HepG2 (cell line): ENCODE data around the gene CLDN11. TPM values are rescaled to one million over a fixed set of nuclear protein-coding genes. Genes with fewer than 3 reads are reported as not detected.

Experiments used
- ATAC-seq: fragments of 200-7000 bp; cut with Tn5 transposase; 3 replicates; pipeline ENCODE4 v1.9.1; 2020; ENCODE audit warnings: mild to moderate bottlenecking, moderate library complexity
- BruUV-seq: library from RNA; stranded (reverse); fragments of 400-500 nt; replicated peaks from 2 replicates; lab custom pipeline; 2021; lab: Mats Ljungman, UMichigan
- CTCF ChIA-PET: fragments of 300-600 bp; formaldehyde crosslinking; extraction: SDS; loops from one replicate; lab custom pipeline; 2021; ENCODE audit warnings: low total read pairs, inconsistent platforms, low intra/inter-chr PET ratio; lab: Yijun Ruan, JAX
- POLR2A ChIA-PET: fragments of 350-600 bp; sonication (Branson Sonifier 250); formaldehyde crosslinking; loops from one replicate; lab custom pipeline; 2020; ENCODE audit warnings: antibody characterized with exemption, inconsistent platforms; lab: Yijun Ruan, JAX
- DNase-seq: peaks from one replicate; pipeline ENCODE4 v3.0.0-alpha.2; 2015; ENCODE audit warnings: low spot score
- FAIRE-seq: peaks from 3 replicates; lab custom pipeline; 2011; peaks lifted over from hg19 to GRCh38; lab: Jason Lieb, UNC
- H2AFZ ChIP-seq: one replicate; pipeline ENCODE4 v1.6.1; 2011; ENCODE audit warnings: low read length, inconsistent platforms
- H3K27ac ChIP-seq: fragments of 300-600 bp; 3 replicates; pipeline ENCODE4 v1.8.0; 2011; ENCODE audit warnings: mixed run types, mild to moderate bottlenecking, mixed read lengths, low read length, inconsistent platforms; ENCODE audit not compliant: insufficient read depth; ENCODE audit errors: extremely low read length
- H3K27me3 ChIP-seq, 2 experiments: fragments of 200-600 bp in 1 of 2; 2 replicates in 1 of 2; 3 replicates in 1 of 2; pipeline versions ENCODE4 v1.6.0 to v1.8.0; 2011; ENCODE audit warnings: low read length in 2 of 2, mild to moderate bottlenecking in 2 of 2, moderate library complexity in 2 of 2, inconsistent platforms in 1 of 2; ENCODE audit not compliant: insufficient read depth in 2 of 2, control insufficient read depth in 1 of 2
- H3K36me3 ChIP-seq, 2 experiments: fragments of 200-600 bp in 1 of 2; replicated peaks in 1 of 2; 2 replicates in 1 of 2; 3 replicates in 1 of 2; pipeline versions ENCODE4 v1.5.1 to v1.8.0; 2011; ENCODE audit warnings: low read length in 2 of 2, inconsistent platforms in 1 of 2; ENCODE audit not compliant: insufficient read depth in 2 of 2, control insufficient read depth in 1 of 2
- H3K4me1 ChIP-seq: 2 replicates; pipeline ENCODE4 v1.5.1; 2012; ENCODE audit warnings: low read length, inconsistent platforms; ENCODE audit not compliant: insufficient read depth
- H3K4me2 ChIP-seq: 2 replicates; pipeline ENCODE4 v1.6.0; 2011; ENCODE audit warnings: low read depth, low read length, inconsistent platforms
- H3K4me3 ChIP-seq, 3 experiments: fragments of 200-600 bp in 1 of 3; sonication (generic), shearing (Covaris generic) in 1 of 3; replicated peaks in 1 of 3; 2 replicates each; pipeline ENCODE4 v1.5.1; 2011 to 2016; ENCODE audit warnings: low read length in 3 of 3, inconsistent platforms in 2 of 3, low read depth in 2 of 3, mild to moderate bottlenecking in 2 of 3, control low read depth in 1 of 3, mixed read lengths in 1 of 3; ENCODE audit not compliant: insufficient read depth in 1 of 3
- H3K79me2 ChIP-seq: one replicate; pipeline ENCODE4 v1.6.1; 2011; ENCODE audit warnings: low read length, inconsistent platforms; ENCODE audit not compliant: insufficient read depth
- H3K9ac ChIP-seq: 2 replicates; pipeline ENCODE4 v1.6.0; 2011; ENCODE audit warnings: mild to moderate bottlenecking, low read depth, low read length, inconsistent platforms; ENCODE audit not compliant: insufficient read depth
- H3K9me3 ChIP-seq: 2 replicates; pipeline ENCODE4 v1.5.1; 2012; ENCODE audit warnings: mild to moderate bottlenecking, low read length
- H4K20me1 ChIP-seq: 2 replicates; pipeline ENCODE4 v1.6.0; 2011; ENCODE audit warnings: inconsistent platforms, mild to moderate bottlenecking, low read length, moderate library complexity; ENCODE audit not compliant: insufficient read depth
- CSRNP2 ChIP-seq: sonication (generic); formaldehyde crosslinking; conservative IDR thresholded peaks from 2 replicates; pipeline ENCODE4 v1.8.0; 2022; ENCODE audit warnings: low read depth, missing genetic modification reagents
- ELF3 ChIP-seq: IDR thresholded peaks from 2 replicates; pipeline ENCODE4 v1.6.1; 2016; ENCODE audit warnings: missing genetic modification reagents, missing compliant biosample characterization
- ESRRA ChIP-seq: sonication (generic); formaldehyde crosslinking; IDR thresholded peaks from 2 replicates; pipeline ENCODE4 v1.5.1; 2020; ENCODE audit warnings: mild to moderate bottlenecking, low read depth, missing genetic modification reagents
- HCFC1 ChIP-seq: fragments of 150-350 bp; IDR thresholded peaks from 2 replicates; pipeline ENCODE4 v1.6.1; 2014; ENCODE audit warnings: low read depth, low read length
- KDM6A ChIP-seq: IDR thresholded peaks from 2 replicates; pipeline ENCODE4 v1.6.1; 2016; ENCODE audit warnings: low read depth
- MIXL1 ChIP-seq: IDR thresholded peaks from 2 replicates; pipeline ENCODE4 v1.6.1; 2016
- MTF2 ChIP-seq: sonication (generic); formaldehyde crosslinking; IDR thresholded peaks from 2 replicates; pipeline ENCODE4 v1.5.0; 2020; ENCODE audit warnings: missing genetic modification reagents, borderline replicate concordance
- RAD21 ChIP-seq: fragments of 450-650 bp; formaldehyde crosslinking; IDR thresholded peaks from 2 replicates; pipeline ENCODE4 v1.5.0; 2020; ENCODE audit warnings: mild to moderate bottlenecking
- TBP ChIP-seq: sonication (generic); formaldehyde crosslinking; IDR thresholded peaks from 2 replicates; pipeline ENCODE4 v1.5.0; 2020; ENCODE audit warnings: missing genetic modification reagents
- ZFP91 ChIP-seq: sonication (generic); formaldehyde crosslinking; IDR thresholded peaks from 2 replicates; pipeline ENCODE4 v1.9.0; 2022; ENCODE audit warnings: missing genetic modification reagents, mild to moderate bottlenecking, borderline replicate concordance
- ZNF251 ChIP-seq: sonication (generic); formaldehyde crosslinking; IDR thresholded peaks from 2 replicates; pipeline ENCODE4 v1.9.0; 2021; ENCODE audit warnings: mild to moderate bottlenecking, missing genetic modification reagents
- ZNF460 ChIP-seq: sonication (generic); formaldehyde crosslinking; IDR thresholded peaks from 2 replicates; pipeline ENCODE4 v1.5.1; 2020; ENCODE audit warnings: missing genetic modification reagents, mild to moderate bottlenecking, borderline replicate concordance
- WGBS: methylation state at CpG from one replicate; pipeline ENCODE4 v1.1.6; 2017; ENCODE audit warnings: low lambda C conversion rate; 5-methylcytosine and 5-hydroxymethylcytosine counted together
- in situ Hi-C: cut with HindIII; loops from 2 replicates; pipeline ENCODE4 v1.10.0; 2017; ENCODE audit warnings: low pct_unique_long_range_greater_than_20kb; ENCODE audit not compliant: extremely low pct_ligation_motif_present
- intact Hi-C: fragments of 100-400 bp; cut with micrococcal nuclease; formaldehyde crosslinking; loops from one replicate; pipeline ENCODE4 v1.10.0; 2022; ENCODE audit not compliant: unreplicated experiment
- polyA plus RNA-seq, 8 experiments: library from polyadenylated mRNA; depleted of rRNA in 3 of 8; stranded (reverse) in 7 of 8; unstranded in 1 of 8; fragments of >200 nt; fragmentation: Illumina TruSeq in 4 of 8; extraction: Trizol in 4 of 8; gene quantifications; 2 replicates each; pipeline versions ENCODE4 v1.2.1 to v1.2.3, GENCODE V29; 2011 to 2016; ENCODE audit warnings: low read depth in 4 of 8, missing spikeins in 1 of 8, mixed read lengths in 1 of 8; ENCODE audit not compliant: insufficient read depth in 1 of 8
- total RNA-seq, 5 experiments: library from RNA; depleted of rRNA; stranded (reverse); fragments of >200 nt; fragmentation: Illumina TruSeq; extraction: Trizol; gene quantifications; 2 replicates each; pipeline ENCODE4 v1.2.3, GENCODE V29; 2016; ENCODE audit warnings: low read depth in 1 of 5
- TF ChIP-seq, protein P1 (sequence below): sonication (generic); formaldehyde crosslinking; IDR thresholded peaks from 2 replicates; pipeline ENCODE4 v1.4.0; 2020; ENCODE audit warnings: missing genetic modification reagents, borderline replicate concordance

Gene CLDN11
- total and polyA plus RNA-seq, 2 of the 13 experiments (the other 11 are each of a cell fraction or from before 2014, with no cell fraction given): 4.2 to 4.9 TPM

GRCh38 chr3:170450039-170450438 is 31.4 kb downstream of the CLDN11 start:
- ATAC-seq (no peak), DNase-seq (no peak)
- ChIA-PET POLR2A (no interaction called here), CTCF (no interaction called here)
- H2AFZ ChIP-seq: no peak overlapping the region
- H3K9ac ChIP-seq: no peak overlapping the region
- TF ChIP-seq ZNF460 (no peak), HCFC1 (no peak), CSRNP2 (CRISPR knock-in tag) (no peak), TBP (CRISPR knock-in tag) (no peak), ELF3 (CRISPR knock-in tag) (no peak), MTF2 (CRISPR knock-in tag) (no peak), KDM6A (CRISPR knock-in tag) (no peak)
- TF ChIP-seq, all 625 proteins: peak for 0
- Histone ChIP-seq H3K79me2 (no peaks in the 10 kb centered on the region), H3K27me3 (no peaks in the 10 kb centered on the region), H3K27ac (no peak overlapping the region), H3K36me3 (no peaks in the 10 kb centered on the region), H3K9me3 (no peaks in the 10 kb centered on the region), H3K4me2 (no peak overlapping the region), H4K20me1 (no peaks in the 10 kb centered on the region), H3K4me3 (no peak overlapping the region), H3K4me1 (no peaks in the 10 kb centered on the region)
- no peak for FAIRE-seq
- BruUV-seq: no TSS peak
- in situ Hi-C loops: no loop called here
- intact Hi-C loops: no loop called here
- WGBS: 73% methylated on average over 2 of the region's 2 CpGs

DNA sequence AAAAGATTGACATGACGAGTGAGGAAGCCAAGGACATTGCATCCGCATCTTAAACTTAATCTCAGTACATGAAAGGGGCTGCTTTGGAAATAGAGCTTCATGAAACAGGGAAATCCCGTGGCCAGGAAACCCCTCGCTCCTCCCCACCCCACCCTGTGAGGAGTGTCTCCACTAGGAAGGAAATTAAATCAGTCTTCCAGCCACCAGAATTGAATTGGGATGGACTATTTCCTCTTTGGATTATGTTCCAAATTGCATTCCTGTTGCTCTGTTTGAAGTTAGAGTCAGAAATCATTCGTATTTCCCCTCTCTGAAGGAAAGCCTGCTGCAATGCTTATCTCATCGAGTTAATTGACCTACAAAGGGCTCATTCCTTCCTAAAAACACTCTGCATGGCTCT is 35.8 kb downstream of the CLDN11 start:
- ATAC-seq: no peak
- no peaks in the 10 kb centered on the region for H3K79me2 ChIP-seq
- H3K9me3 ChIP-seq: no peaks in the 10 kb centered on the region
- no peaks in the 10 kb centered on the region for H3K4me1 ChIP-seq
- no peak for FAIRE-seq
- intact Hi-C loops (no loop called here), in situ Hi-C loops (no loop called here)
- no peak for DNase-seq
- no peak overlapping the region for H3K9ac ChIP-seq
- BruUV-seq: no TSS peak
- H3K4me3 ChIP-seq: no peak overlapping the region
- ChIA-PET POLR2A (no interaction called here), CTCF (no interaction called here)
- no peaks in the 10 kb centered on the region for H3K27me3 ChIP-seq
- H2AFZ ChIP-seq: no peak overlapping the region
- H3K4me2 ChIP-seq: no peak overlapping the region
- H4K20me1 ChIP-seq: no peaks in the 10 kb centered on the region
- no peak overlapping the region for H3K27ac ChIP-seq
- 30% methylated on average over 6 of the region's 6 CpGs for WGBS
- H3K36me3 ChIP-seq: no peaks in the 10 kb centered on the region
- TF ChIP-seq ZFP91 (no peak), RAD21 (CRISPR knock-in tag) (no peak), MIXL1 (CRISPR knock-in tag) (no peak), ESRRA (CRISPR knock-in tag) (no peak), ZNF251 (no peak)
- TF ChIP-seq, protein P1, sequence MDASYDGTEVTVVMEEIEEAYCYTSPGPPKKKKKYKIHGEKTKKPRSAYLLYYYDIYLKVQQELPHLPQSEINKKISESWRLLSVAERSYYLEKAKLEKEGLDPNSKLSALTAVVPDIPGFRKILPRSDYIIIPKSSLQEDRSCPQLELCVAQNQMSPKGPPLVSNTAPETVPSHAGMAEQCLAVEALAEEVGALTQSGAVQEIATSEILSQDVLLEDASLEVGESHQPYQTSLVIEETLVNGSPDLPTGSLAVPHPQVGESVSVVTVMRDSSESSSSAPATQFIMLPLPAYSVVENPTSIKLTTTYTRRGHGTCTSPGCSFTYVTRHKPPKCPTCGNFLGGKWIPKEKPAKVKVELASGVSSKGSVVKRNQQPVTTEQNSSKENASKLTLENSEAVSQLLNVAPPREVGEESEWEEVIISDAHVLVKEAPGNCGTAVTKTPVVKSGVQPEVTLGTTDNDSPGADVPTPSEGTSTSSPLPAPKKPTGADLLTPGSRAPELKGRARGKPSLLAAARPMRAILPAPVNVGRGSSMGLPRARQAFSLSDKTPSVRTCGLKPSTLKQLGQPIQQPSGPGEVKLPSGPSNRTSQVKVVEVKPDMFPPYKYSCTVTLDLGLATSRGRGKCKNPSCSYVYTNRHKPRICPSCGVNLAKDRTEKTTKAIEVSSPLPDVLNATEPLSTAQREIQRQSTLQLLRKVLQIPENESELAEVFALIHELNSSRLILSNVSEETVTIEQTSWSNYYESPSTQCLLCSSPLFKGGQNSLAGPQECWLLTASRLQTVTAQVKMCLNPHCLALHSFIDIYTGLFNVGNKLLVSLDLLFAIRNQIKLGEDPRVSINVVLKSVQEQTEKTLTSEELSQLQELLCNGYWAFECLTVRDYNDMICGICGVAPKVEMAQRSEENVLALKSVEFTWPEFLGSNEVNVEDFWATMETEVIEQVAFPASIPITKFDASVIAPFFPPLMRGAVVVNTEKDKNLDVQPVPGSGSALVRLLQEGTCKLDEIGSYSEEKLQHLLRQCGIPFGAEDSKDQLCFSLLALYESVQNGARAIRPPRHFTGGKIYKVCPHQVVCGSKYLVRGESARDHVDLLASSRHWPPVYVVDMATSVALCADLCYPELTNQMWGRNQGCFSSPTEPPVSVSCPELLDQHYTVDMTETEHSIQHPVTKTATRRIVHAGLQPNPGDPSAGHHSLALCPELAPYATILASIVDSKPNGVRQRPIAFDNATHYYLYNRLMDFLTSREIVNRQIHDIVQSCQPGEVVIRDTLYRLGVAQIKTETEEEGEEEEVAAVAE (CRISPR knock-in tag): no peak
